Sigmoid colon (tissue), 7 donors: ENCODE data around the gene ZDHHC7. TPM values are rescaled to one million over a fixed set of nuclear protein-coding genes. Genes with fewer than 3 reads are reported as not detected.

ENCODE experiments used
- DNase-seq: peaks from one replicate; pipeline ENCODE4 v3.0.0-alpha.2; 2019
- H3K27ac ChIP-seq, 4 donors: fragments of 200-600 bp; sonication (generic); one replicate each; pipeline ENCODE4 v1.5.1; 2016 to 2019; ENCODE audit warnings: mild to moderate bottlenecking in 1 of 4
- H3K27me3 ChIP-seq, 3 donors: fragments of 200-600 bp; sonication (generic); one replicate each; pipeline ENCODE4 v1.5.1; 2019; ENCODE audit warnings: mild to moderate bottlenecking in 1 of 3
- H3K36me3 ChIP-seq, 4 donors: fragments of 200-600 bp; sonication (generic); one replicate each; pipeline ENCODE4 v1.5.1; 2016 to 2019
- H3K4me1 ChIP-seq, 4 donors: fragments of 200-600 bp; sonication (generic); one replicate each; pipeline ENCODE4 v1.5.1; 2017 to 2019
- H3K4me3 ChIP-seq, 4 donors: fragments of 200-600 bp; sonication (generic); one replicate each; pipeline ENCODE4 v1.5.1; 2017 to 2019; ENCODE audit warnings: mild to moderate bottlenecking in 2 of 4, moderate library complexity in 1 of 4
- H3K9me3 ChIP-seq, 4 donors: fragments of 200-600 bp in 3 of 4; sonication (generic) in 3 of 4; one replicate each; pipeline versions ENCODE4 v1.5.1 to v1.6.1; 2013 to 2019
- CTCF ChIP-seq, 4 experiments: fragments of 450-650 bp in 3 of 4; fragments of 200-600 bp in 1 of 4; IDR thresholded peaks; one replicate each; pipeline ENCODE4 v1.5.1; 2016 to 2019; ENCODE audit warnings: antibody characterized with exemption in 4 of 4, mild to moderate bottlenecking in 3 of 4, moderate library complexity in 2 of 4
- EP300 ChIP-seq, 4 donors: sonication (generic); formaldehyde crosslinking; IDR thresholded peaks; one replicate each; pipeline ENCODE4 v1.6.1; 2017; ENCODE audit warnings: antibody characterized with exemption in 4 of 4
- POLR2A ChIP-seq, 2 donors: fragments of 450-650 bp; IDR thresholded peaks; one replicate each; pipeline ENCODE4 v1.6.1; 2016; ENCODE audit warnings: antibody characterized with exemption in 2 of 2, mild to moderate bottlenecking in 2 of 2, moderate library complexity in 2 of 2
- POLR2AphosphoS5 ChIP-seq, 4 donors: sonication (generic); formaldehyde crosslinking; IDR thresholded peaks; one replicate each; pipeline ENCODE4 v1.6.1; 2017; ENCODE audit warnings: antibody characterized with exemption in 4 of 4
- WGBS, 2 donors: extraction: QIAGEN DNeasy Blood & Tissue Kit; methylation state at CpG; one replicate each; pipeline ENCODE4 v1.1.7; 2013; 5-methylcytosine and 5-hydroxymethylcytosine counted together
- intact Hi-C: fragments of 100-400 bp; cut with DNase I; formaldehyde crosslinking; loops from one replicate; pipeline ENCODE4 v1.15.1; 2023
- polyA plus RNA-seq, 3 donors: library from polyadenylated mRNA; stranded (reverse); fragments of 200-250 nt; gene quantifications; one replicate each; pipeline ENCODE4 v1.2.3, GENCODE V29; 2013
- total RNA-seq, 4 donors: library from RNA; depleted of rRNA; stranded (reverse); fragments of >200 nt; gene quantifications; one replicate each; pipeline ENCODE4 v1.1.0, GENCODE V29; 2016
- donor health status: healthy with polysubstance abuse.
- donor health status: Bipolar disorder and iron deficiency.
- donor health status: healthy.

The ZDHHC7 gene
- total and polyA plus RNA-seq, 7 donors, result 20.8 to 69.5 (median 56.2) TPM

DNA sequence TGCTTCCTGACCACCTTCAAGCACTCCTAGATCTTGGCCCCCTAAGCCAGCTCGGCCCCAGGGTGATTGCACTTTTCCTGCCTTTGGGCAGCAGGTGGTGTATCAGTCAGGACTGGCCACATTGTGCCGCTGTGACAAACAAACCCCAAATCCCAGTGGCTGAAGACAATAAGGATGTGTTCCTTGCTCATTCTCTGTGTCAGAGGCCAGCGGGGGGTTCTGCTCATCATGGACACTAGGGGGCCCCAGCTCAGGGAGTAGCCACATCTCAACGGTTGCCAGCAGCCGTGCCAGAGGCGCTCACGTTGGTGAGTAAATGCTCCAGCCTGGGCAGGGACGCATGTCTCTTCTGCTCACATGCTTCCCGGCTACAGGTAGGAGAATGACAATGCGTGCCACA, 60.4 kb downstream of the ZDHHC7 start:
- intact Hi-C loops, result loop anchor here (10.0 kb wide), 1 partner anchor 86 kb away; no protein-coding TSS in a partner anchor
- Histone ChIP-seq H3K4me1 (peaks cover 0 to 52% (median 31%) of the 10 kb centered on the region in 4 donors), H3K27me3 (no peaks in the 10 kb centered on the region), H3K27ac (no peak overlapping the region), H3K9me3 (no peaks in the 10 kb centered on the region), H3K36me3 (no peaks in the 10 kb centered on the region), H3K4me3 (no peak overlapping the region)
- no peak for DNase-seq
- TF ChIP-seq POLR2AphosphoS5 (IDR thresholded peaks at IDR 0.05), result no peak
- no peak for TF ChIP-seq EP300 (IDR thresholded peaks at IDR 0.05)
- no peak for TF ChIP-seq POLR2A (IDR thresholded peaks at IDR 0.05)
- TF ChIP-seq CTCF (IDR thresholded peaks at IDR 0.05), result no peak
- 84 to 86% methylated on average over 10 of the region's 10 CpGs for WGBS, 2 donors

DNA sequence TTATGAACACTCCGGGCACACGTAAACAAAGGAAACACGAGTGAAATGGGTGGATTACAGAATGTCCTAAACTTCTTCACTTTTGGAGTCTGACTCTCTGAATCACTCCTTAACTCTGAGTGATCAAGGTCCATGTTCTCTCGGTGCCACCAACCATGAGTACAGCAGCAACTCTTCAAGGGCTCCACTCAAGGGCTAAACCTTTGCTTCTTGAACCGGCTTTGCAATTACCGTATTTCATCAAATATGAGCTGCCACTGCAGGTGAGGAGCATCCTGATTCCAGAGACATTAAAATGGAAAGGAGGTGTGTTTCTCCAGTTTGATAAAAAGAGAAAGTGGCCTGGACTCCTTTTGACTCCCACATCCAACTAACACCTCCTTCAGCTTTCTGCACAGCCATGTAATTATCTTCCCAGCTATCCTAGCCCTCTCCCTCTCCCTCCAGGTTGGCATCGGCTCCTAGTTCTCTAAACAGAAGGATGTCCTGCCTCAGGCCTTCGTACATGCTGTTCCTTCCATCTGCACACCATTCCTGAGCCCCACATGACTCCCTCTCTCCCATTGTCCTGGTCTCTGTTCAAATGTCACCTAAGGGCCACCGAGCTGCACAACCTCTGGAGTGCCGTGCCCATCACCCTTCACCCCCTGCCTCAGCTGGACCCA, 61.4 kb downstream of the ZDHHC7 start:
- H3K4me3 ChIP-seq, result no peak overlapping the region
- H3K9me3 ChIP-seq, result no peaks in the 10 kb centered on the region
- peaks cover 0 to 52% (median 31%) of the 10 kb centered on the region in 4 donors for H3K4me1 ChIP-seq
- H3K27me3 ChIP-seq, result no peaks in the 10 kb centered on the region
- no peaks in the 10 kb centered on the region for H3K36me3 ChIP-seq
- WGBS, 2 donors, result 75 to 78% methylated on average over 10 of the region's 10 CpGs
- no peak for DNase-seq
- intact Hi-C loops, result loop anchor here (10.0 kb wide), 1 partner anchor 85 kb away; no protein-coding TSS in a partner anchor
- H3K27ac ChIP-seq, result no peak overlapping the region
- TF ChIP-seq POLR2A (IDR thresholded peaks at IDR 0.05) (no peak), POLR2AphosphoS5 (IDR thresholded peaks at IDR 0.05) (no peak), EP300 (IDR thresholded peaks at IDR 0.05) (no peak), CTCF (IDR thresholded peaks at IDR 0.05) (no peak)

DNA sequence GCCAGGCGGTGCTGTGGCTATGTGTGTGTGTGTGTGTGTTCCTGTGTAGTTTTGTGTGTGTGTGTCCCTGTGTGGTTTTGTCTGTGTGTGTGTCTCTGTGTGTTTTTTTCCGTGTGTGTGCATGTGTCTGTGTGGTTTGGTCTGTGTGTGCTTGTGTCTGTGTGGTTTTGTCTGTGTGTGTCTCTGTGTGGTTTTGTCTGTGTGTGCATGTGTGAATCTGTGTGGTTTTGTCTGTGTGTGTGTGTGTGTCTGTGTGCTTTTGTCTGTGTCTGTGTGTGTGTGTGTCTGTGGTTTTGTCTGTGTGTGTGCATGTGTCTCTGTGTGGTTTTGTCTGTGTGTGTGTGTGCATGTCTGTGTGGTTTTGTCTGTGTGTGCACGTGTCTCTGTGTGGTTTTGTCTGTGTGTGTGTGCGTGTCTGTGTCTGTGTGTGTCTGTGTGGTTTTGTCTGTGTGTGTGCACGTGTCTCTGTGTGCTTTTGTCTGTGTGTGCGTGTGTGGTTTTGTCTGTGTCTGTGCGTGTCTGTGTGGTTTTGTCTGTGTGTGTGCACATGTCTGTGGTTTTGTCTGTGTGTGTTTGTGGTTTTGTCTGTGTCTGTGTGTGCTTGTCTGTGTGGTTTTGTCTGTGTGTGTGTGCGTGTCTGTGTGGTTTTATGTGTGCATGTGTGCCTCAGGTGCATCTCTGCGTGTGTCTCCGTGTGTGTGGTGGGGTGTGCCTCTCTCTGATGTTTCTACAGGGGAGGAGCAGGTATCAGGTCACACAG, 62.3 kb downstream of the ZDHHC7 start:
- intact Hi-C loops, result no loop called here
- TF ChIP-seq POLR2AphosphoS5 (IDR thresholded peaks at IDR 0.05) (no peak), EP300 (IDR thresholded peaks at IDR 0.05) (no peak), POLR2A (IDR thresholded peaks at IDR 0.05) (no peak), CTCF (IDR thresholded peaks at IDR 0.05) (no peak)
- peaks cover 0 to 48% (median 31%) of the 10 kb centered on the region in 4 donors for H3K4me1 ChIP-seq
- no peaks in the 10 kb centered on the region for H3K36me3 ChIP-seq
- no peak overlapping the region for H3K4me3 ChIP-seq
- H3K27me3 ChIP-seq, result no peaks in the 10 kb centered on the region
- no peaks in the 10 kb centered on the region for H3K9me3 ChIP-seq
- 50 to 76% methylated on average over 10 of the region's 10 CpGs for WGBS, 2 donors
- no peak overlapping the region for H3K27ac ChIP-seq
- no peak for DNase-seq

- no peak for DNase-seq
- intact Hi-C loops, result no loop called here
- Histone ChIP-seq H3K4me1 (peaks cover 0 to 40% (median 24%) of the 10 kb centered on the region in 4 donors), H3K4me3 (no peak overlapping the region), H3K9me3 (no peaks in the 10 kb centered on the region), H3K27me3 (no peaks in the 10 kb centered on the region), H3K36me3 (no peaks in the 10 kb centered on the region), H3K27ac (no peak overlapping the region)
- TF ChIP-seq CTCF (IDR thresholded peaks at IDR 0.05) (no peak), POLR2AphosphoS5 (IDR thresholded peaks at IDR 0.05) (no peak), EP300 (IDR thresholded peaks at IDR 0.05) (no peak)
- 66 to 88% methylated on average over 27 of the region's 27 CpGs for WGBS, 2 donors
These were observed 63.1 kb downstream of the ZDHHC7 start for GRCh38 chr16:84947996-84948850.
